GDM1 (cell line): Measurements from ENCODE around the gene CHST3.

Experiments used
- DNase-seq: peaks from one replicate; lab custom pipeline; 2025; lab: John Stamatoyannopoulos, UW

The CHST3 gene

GRCh38 chr10:71990706-71991269, 26.6 kb downstream of the CHST3 start:
- no peak for DNase-seq

GRCh38 chr10:71995449-71995848, 31.3 kb downstream of the CHST3 start:
- no peak for DNase-seq

- DNase-seq, result no peak
Measured at GRCh38 chr10:71995887-71996575, 31.8 kb downstream of the CHST3 start.

GRCh38 chr10:71996592-71997371, 32.6 kb downstream of the CHST3 start:
- no peak for DNase-seq

- DNase-seq, result no peak
Measured at GRCh38 chr10:71998119-71998839, 34.1 kb downstream of the CHST3 start.

GRCh38 chr10:71998840-71999194, 34.6 kb downstream of the CHST3 start:
- DNase-seq, result no peak

- DNase-seq, result no peak
Measured at GRCh38 chr10:71999360-72000072, 35.3 kb downstream of the CHST3 start.

GRCh38 chr10:72000073-72001032, 36.2 kb downstream of the CHST3 start:
- DNase-seq, result no peak

GRCh38 chr10:72001033-72001395, 36.8 kb downstream of the CHST3 start:
- no peak for DNase-seq

GRCh38 chr10:72002354-72003295, 38.4 kb downstream of the CHST3 start:
- DNase-seq, result no peak

- no peak for DNase-seq
Measured at GRCh38 chr10:72006026-72006425, 41.8 kb downstream of the CHST3 start.

- no peak for DNase-seq
Measured at GRCh38 chr10:72007246-72007892, 43.2 kb downstream of the CHST3 start.

- DNase-seq, result no peak
Measured at GRCh38 chr10:72008096-72008981, 44.1 kb downstream of the CHST3 start.

GRCh38 chr10:72009051-72009424, 44.8 kb downstream of the CHST3 start:
- DNase-seq, result no peak

- DNase-seq, result no peak
Measured at GRCh38 chr10:72009425-72010081, 45.4 kb downstream of the CHST3 start.

- DNase-seq, result no peak
Measured at GRCh38 chr10:72010234-72010973, 46.2 kb downstream of the CHST3 start.

- DNase-seq, result no peak
Measured at GRCh38 chr10:72011016-72011415, 46.8 kb downstream of the CHST3 start.
